Stimulated activated CD4-positive, alpha-beta T cell treated with anti-CD3 and anti-CD28 coated beads, Interleukin-12 subunit alpha, Interleukin-12 subunit beta, amount 100 ng/mL, for 4 hours (primary cell): ENCODE measurements around the gene UGT1A1.

Source experiments
- DNase-seq: peaks from one replicate; pipeline ENCODE4 v3.0.0-alpha.2; 2020

The UGT1A1 gene

DNA sequence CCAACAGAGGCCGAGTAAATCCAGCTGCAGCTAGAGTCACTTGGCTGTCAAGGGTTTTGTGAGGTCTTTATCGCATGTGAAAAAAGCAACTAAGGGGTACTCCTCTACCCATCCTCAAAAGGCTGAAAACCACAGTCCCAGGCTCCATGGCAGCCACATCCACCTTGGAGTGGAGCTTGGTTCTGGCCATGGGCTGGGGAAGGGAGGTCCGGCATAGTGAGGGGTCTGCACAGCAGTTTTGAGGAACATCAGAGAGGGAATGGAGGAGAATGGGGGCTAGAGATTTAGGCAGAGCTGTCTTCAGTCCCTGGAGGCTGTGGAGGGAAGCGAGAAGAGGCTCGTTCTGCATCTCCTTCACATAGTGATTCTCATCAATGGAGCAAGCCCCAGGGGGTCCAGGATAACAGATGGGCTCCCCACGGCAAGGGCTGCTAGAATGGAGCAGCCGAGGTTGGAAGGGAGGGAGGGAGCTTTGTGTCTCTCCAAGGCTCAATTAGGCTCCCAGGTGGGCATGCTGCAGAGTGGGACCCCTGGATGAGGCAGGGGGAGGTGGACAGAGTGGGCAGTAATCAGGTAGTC, 39.1 kb downstream of the UGT1A1 start:
- no peak for DNase-seq

DNA sequence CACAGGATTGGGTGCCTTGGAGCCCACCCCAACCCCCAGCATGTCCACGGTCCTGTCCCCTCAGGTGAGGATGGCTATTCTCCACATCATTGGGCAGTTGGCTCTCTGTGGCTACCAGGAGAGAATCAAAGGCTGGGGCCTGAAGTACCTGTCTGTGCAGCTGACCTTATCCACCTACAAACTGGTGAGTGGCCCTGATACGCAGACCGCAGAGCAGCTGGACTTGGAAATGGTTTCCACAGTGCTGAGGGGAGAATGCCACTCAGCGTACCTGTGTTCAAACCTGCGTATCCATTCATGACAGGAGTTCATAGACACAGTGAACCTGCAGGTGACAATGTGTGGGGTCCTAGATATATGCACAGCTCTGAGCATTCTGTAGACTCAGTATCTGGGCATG, 39.6 kb downstream of the UGT1A1 start:
- DNase-seq = no peak

DNA sequence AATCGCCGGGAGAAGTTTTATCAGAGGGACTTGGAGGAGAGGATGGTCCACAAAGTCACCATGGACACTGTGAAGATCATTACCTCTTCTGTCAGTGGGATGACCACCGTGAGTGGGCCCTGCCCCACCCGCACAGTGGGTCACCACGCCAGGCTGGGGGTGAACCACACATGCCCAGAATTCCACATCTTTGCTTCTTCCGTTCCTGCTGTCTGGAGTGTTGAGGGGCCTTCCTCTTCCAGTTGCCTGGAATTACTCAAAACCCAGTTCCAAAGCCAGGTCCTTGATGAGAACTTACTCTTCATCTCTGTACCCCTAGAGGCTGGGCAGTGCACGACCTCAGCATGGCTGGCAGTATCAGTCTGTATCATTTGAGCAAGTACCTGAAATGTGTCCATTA, 40.1 kb downstream of the UGT1A1 start:
- no peak for DNase-seq

DNA sequence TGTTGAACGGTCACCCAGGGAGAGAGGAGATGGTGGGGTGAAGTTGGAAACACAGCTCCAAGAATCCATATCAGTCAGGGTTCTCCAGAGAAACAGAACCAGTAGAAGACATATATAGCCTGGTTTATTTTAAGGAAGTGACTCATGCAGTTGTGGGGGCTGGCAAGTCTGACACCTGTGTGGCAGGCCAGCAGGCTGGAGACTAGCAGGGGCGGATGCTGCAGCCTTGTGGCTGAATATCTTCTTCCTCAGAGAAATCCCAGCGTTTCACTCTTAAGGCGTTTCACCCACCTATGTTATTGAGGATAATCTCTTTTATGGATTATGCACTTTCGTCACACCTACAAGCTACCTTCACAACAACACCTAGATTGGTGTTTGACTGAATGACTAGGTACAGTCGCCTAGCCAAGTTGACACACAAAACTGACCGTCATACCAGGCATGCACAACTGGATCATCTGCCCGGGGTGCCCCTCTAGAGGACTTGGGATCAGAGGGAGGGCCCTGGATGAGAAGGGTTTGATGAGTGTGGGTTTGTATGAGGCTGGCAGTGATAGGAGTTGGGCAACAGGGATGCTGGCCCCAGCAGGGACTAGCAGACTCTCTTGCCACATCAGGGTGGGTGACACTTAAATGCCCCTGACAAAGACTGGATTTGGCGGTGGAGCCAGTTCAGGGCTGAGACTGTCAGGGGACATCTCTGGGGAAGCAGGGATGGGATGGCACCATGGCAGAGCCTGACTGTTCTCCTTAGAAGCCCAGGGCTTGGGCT, 41.5 kb downstream of the UGT1A1 start:
- DNase-seq = no peak

DNA sequence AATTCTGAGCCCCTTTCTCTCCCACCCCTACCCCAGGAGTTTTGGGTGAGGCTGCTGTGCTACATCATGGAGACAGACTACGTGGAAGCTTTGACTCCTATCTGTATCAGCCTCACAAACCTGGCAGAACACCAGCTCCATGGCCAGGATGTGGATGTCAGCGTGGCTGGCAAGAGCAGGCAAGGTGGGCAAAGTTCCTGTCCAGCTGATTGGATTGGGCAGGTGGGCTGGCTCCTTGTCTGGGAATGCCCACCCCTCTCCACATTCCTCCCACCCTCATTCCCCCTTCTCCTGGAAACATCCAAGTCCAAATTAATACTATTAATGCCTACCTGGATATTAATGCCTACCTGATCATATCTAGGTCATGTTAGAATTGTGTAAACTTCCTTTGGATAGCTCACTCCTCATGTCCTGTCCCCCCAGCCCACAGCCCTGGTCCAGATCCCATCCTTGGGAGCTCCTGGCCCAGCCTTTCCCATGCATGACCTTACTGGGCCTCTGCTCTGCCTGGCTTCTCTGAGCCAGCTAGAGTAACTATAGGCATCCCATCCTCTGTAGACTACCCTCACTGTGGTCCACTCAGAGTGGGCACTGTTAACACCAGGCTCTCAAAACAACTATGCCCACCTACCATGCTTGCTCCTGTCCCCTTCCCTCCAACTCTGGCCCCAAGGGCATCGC, 42.2 kb downstream of the UGT1A1 start:
- no peak for DNase-seq

DNA sequence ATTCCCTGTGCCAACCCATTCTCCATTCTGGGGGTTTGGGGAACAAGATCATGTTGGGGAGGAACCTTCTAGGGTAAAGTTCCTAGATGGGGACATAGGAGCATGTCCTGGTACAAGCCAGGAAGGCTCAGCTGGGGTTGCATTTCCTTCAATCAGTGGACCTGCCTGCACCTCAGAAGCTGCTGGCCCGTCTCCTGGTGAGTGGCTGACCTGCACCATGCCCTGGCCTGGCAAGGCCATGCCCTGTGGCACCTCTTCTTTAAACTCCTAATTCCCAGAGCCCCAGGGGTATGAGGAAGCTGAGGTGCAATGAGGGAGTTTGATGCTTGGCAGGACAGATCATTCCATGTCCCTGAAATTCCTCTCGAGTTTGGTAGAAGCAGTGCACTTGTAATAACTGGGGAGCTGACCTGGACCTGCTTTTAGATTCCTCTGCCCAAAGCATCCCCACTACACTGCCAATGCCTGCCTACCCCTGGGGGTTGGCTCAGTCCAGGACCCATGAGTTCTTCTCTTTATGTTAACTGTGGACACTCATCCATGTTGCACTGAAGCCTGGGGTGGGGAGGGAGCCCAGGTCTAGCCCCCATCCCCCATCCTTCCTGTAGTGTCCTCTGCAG, 43.3 kb downstream of the UGT1A1 start:
- DNase-seq = no peak

DNA sequence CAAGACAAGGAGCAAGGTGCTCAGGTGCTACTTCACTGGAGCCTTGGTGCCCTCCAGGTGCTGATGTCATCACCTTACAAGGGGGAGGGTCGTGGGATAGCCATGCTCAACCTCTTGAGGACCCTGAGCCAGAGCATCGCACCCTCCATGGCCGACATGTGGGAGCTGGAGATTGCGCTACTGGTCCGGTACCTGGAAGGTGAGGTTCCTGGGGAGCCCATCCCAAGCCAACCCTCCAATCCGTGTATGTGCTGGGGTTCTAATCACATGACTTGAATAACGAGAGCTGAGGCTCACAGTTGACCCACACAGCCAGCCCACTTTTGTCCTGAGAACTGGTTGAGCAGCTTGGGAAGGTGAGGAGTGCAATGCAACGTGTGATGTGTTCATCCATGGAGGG, 43.9 kb downstream of the UGT1A1 start:
- no peak for DNase-seq

DNA sequence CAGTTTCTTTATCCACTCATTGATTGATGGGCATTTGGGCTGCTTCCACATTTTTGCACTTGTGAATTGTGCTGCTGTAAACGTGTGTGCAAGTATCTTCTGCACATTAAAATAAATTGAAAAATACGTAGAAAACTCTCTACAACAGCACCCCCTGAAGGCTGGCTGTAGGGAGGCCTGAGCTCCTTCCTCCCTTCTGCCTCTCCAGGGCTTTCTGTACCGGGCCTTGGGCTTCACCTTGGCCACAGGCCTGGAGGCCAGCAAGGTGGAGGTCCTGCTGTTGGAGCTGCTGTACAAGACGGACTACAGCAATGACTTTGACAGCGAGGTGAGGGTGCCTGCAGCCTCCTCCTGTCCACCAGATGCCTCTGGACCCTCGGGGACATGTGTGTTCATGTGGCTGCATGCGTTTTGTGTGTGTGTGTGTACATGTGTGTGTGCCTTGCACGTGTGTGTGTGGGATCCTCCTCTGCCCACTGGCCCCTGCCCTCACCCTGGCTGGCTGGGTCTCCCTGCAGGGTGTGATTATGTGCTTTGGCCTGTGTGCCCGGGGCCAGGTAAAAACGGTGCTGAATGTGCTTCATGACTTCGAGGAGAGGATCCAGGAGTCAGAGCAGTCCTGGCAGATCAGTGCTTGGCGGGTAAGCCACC, 47.3 kb downstream of the UGT1A1 start:
- no peak for DNase-seq

DNA sequence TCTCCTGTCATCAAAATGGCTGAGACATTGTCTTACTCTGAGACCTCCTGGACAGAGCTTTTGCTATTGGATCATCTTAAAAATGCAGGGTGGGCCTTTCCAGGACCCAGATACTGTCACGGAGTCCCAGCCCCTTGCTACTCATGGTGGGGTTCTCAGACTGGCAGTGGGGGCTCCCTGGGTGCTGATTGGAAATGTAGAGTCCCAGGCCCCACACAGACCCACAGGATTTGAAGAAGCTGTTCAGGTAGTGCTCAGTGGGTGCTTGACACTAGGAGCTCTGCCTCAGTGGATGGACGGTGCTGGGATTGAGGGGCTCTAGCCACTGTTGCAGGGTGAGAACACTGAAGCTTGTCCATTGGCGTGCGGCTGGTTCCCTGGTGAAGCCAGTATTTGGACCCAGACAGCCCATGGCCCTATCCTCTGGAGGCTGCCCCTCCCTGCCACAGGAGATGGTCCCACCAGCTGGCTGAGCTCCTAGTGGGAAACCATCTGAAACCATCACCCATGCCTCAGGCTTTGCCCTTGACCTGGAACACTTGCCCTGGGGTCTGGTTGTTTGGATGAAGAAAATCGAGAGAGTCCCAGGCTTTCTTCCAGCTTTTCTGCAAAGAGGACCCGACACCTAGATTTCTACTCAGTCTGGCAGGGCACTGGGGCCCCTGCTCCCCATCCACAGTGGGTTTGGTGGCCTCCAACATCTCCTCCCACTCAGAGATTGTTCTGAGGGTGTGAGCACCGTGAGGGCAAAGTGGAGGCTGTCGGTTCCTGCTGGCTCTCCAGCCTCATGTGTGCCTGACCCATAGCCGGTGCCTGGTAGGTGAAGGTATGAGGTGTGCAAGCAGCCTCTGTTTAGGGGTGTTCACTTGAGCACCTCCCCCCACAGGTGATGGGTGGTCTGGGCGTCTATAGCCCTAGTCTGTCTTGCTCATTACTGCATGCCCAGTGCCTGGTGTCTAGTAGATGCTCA, 48.2 kb downstream of the UGT1A1 start:
- DNase-seq = no peak

DNA sequence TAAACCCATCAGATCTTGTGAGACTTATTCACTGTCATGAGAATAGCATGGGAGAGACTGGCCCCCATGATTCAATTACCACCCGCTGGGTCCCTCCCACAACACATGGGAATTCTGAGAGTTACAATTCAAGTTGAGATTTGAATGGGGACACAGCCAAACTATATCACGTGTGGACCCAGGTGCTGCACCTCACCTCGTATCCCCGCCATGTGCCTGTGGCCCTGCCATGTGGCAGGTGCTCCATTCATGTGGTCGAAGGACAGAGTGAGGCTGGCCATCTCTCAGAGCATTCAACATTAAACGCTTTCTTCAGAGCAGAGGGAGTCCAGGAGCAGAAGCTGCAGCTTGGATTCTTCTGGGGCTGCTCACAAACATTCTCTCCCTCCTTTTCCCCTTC, 50.3 kb downstream of the UGT1A1 start:
- DNase-seq = no peak

DNA sequence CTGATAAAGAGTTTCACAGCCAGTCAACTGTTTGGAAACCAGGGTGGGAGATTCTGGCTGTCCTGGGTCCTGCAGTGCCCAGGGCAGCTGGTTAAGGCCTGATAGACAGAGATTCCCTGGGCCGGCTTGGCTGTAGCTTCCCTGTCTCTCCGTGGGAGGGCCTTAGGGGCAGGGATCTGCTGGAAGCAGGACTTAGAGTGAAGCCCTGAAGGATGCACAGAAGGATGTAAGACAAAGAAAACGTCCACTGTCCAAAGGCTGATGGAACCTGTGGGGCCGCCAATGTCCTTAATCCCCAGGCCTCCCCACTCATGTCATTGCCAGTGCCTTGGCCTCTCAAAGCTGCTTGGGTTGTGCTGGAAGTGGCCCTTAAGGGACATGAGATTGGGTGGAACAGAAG, 51.0 kb downstream of the UGT1A1 start:
- no peak for DNase-seq

DNA sequence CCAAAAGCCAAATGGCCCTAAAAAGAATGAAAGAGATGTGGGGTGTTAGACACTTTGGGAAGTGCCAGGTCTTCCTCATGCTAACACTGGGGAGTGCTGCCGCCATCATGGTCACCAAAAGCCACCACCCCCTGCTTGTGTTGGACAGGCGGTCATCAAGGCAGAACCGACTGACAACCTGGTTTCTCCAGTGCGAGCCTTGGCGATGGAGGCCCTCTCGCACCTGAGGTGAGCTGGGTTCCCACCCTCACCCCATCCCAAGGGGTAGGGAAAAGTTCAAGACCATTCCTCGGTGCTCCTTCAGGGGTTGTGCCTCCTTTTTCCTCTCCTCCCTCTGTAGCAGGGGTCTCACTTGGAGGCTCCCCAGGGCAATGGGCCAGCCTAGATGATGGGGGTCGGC, 51.7 kb downstream of the UGT1A1 start:
- no peak for DNase-seq

DNA sequence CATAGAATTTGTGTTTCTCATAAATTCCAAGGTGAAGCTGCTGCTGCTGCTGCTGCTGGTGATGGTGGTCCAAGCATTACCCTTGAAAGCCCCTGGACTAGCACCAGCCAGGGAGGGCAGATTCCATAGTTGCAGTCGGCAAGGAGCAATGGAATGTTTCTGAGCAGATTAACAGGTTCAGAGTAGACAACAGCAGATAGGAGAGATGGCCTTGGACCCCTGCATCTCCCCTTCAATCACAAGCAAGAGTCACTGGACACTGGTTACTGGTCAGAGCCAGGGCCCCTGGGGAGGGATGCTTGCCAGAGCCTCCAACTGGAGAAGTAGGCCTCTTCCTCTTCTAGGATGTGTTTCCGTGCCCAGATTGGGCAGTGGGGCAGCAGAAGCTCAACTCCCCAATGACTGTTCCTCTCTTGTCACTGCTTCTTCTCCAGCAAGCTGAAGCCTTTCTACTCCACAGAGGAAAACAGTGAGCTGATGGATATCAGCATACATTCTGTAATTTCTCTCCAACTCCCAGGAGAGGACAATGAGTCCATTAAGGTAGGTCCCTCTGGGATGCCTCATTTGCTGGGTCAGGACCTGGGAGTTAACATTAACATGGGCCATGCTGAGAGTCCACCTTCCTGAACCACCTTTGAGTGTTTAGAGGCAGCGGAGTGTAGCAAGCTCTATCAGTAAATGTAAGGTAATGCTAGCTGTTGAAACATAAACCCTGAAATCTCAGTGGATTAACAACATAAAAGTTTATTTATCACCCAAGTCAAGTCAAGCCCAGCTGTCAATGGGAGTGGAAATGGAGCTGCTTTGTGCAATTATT, 53.4 kb downstream of the UGT1A1 start:
- DNase-seq = no peak

DNA sequence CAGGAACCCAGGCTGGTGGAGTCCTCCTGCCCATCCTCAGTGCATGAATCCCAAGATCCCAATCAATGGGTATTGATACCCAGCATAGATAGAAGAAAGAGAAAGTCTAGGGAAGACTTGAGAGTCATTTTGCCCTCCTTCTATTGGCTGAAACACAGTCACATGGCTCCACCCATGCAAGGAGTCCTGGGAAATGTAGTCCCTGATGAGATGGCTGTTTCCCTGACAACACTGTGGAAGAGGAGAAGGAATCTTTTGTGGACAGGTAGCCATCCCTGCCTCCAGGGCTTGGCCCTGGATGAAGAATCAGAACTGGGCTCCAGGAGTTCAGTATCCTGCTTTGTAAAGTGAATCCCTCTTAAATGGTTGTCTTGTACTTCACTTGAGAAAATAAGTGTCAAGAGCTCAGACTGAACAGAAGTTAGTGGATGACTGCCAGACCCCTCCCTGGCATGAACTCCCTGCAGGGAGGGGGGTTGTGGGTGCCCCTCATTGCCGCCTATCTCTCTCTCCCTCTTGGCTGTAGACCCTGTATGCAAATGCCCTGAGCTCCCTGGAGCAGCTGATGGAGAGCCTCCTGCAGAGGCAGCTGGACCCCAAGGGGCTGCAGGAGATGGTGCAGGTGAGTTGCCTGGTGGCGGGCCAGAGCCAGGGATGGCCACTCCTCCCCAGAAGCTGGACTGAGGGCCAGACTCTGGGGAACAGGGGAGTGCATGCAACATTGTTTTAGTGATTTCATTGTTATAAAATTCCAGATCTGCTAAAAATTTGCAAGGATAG, 54.2 kb downstream of the UGT1A1 start:
- DNase-seq = no peak

DNA sequence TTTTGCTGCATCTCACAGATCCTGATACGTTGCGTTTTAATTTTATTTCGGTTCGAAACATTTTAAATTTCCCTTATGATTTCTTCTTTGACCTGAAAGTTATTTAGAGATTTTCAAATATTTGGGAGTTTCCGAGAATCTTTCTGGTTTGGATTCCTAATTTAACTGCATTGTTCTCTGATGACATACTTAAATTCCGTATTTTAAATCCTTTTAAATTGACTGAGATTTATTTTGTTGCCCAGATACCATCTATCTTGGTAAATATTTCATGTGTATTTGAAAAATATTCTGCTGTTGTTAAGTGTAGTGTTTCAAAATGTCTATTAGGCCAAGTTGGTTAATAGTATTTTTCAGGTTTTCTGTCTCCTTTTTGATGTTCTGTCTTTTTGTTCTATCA, 55.8 kb downstream of the UGT1A1 start:
- DNase-seq = no peak

DNA sequence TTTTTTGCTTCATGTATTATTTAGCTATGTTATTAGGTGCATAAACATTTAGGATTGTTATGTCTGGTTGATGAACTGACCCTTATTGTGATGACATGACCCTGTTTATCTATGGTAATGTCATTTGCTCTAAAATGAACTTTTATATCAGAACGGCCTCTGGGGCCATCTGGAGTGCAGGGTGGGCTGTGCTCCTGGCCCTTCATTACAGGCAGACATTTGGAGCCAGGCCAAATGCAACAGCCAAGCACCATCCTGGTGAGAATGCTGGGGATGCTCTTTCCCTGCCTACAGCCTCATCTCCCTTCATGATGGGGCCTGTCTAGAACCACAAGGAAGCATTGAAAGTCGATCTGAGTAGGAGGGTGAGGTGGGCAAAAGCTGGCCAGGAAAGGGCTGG, 56.3 kb downstream of the UGT1A1 start:
- DNase-seq = no peak

DNA sequence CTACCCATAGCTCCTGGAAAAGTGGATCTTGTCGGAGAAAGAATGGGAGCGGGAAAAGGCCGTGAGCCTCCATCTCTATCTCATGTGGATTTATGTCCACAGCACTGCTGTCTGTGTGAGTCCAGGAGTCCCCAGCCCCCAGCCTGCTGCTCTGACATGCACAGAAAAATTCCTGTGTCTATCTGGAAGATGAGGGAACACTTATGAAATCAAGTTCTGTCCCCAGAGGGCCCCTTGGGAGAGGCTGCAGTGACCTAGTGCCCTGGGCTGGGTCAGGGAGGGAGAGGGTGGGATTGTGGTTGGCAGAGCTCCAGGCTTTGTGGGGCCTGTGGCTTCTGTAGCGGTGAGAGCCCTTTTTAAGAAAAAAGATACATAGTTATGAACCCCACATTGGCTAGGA, 56.7 kb downstream of the UGT1A1 start:
- DNase-seq = no peak

DNA sequence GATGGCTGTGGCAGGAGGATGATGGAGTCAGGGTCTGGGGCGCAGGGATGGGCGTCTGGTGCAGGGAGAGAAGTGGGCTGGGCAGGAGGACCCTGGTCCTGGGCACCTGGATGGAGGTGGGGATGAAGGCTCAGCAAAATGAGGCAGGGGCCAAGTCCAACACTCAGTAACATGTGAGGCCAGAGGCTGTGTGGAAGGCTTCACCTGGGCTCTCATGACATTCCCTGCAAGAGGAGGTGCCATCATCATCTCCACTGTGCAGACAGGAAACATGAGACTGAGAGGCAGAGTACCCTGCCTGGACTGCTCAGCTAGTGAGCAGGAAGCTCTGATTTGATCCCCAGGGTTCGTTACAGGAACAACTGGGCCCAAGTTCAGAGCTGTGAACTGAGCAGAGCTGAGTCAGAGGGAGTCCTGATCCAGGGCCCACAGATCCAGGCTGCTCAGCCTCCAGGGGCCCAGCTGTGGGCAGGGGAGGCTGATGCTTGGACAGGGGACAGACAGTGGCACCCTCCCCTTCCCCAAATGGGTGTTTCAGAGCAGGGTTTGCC, 57.4 kb downstream of the UGT1A1 start:
- no peak for DNase-seq

DNA sequence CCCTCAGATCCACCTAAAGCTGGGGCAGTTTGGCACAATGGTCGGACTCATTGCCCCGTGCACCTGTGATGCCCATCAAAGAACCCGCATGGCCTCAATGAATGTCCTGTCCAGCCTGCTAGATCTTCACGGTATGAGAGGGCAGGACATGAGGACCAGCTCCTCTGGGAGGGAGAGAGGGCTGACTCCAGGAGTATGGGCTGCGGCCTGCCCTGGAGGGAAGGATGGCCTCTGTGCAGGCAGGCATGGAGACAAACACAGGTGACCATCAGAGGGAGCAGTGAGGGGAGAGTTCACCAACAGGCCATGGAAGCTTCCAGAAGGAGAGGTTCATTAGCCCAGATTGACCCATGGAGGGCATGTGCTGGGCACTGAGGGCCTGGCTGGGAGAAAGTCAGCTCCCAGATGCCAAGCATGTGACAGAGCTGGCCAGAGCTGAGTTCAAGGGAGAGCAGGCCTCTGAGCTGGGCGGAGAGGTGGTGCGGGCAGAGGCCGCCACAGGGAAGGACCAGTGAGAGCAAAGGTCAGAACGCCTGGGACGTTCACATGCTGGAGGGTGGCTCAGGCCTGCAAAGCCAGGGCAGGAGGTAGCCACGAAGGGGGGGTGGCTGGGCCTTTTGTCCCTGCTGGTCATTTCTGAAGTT, 58.0 kb downstream of the UGT1A1 start:
- DNase-seq = no peak
